H1 (cell line): ENCODE data around the gene ADAM12. TPM values are rescaled to one million over a fixed set of nuclear protein-coding genes. Genes with fewer than 3 reads are reported as not detected.

Source experiments
- SIRT6 ChIP-seq: IDR thresholded peaks from one replicate; pipeline ENCODE4 v1.7.1; 2012; ENCODE audit warnings: low read length, inconsistent platforms
- polyA plus RNA-seq, 7 experiments: library from polyadenylated mRNA; depleted of rRNA in 3 of 7; stranded (reverse) in 5 of 7; unstranded in 2 of 7; fragments of >200 nt in 5 of 7; fragments of 200-250 nt in 2 of 7; gene quantifications; 1 replicate in 5 of 7; 2 replicates in 1 of 7; 4 replicates in 1 of 7; pipeline versions ENCODE4 v1.2.1 to v1.2.3, GENCODE V29; 2011 to 2013; ENCODE audit warnings: missing spikeins in 2 of 7, mixed read lengths in 2 of 7
- total RNA-seq: library from RNA; stranded (reverse); fragmentation: NEBNext Ultra II Directional; extraction: Animal tissue kit (Norgen Biotek cat#: 25700); gene quantifications from 2 replicates; pipeline ENCODE4 v1.2.1, GENCODE V29; 2021

ADAM12 gene
- total and polyA plus RNA-seq, 2 of the 8 experiments (the other 6 are each of a cell fraction or from before 2014, with no cell fraction given) = 0.07 to 0.17 TPM

DNA sequence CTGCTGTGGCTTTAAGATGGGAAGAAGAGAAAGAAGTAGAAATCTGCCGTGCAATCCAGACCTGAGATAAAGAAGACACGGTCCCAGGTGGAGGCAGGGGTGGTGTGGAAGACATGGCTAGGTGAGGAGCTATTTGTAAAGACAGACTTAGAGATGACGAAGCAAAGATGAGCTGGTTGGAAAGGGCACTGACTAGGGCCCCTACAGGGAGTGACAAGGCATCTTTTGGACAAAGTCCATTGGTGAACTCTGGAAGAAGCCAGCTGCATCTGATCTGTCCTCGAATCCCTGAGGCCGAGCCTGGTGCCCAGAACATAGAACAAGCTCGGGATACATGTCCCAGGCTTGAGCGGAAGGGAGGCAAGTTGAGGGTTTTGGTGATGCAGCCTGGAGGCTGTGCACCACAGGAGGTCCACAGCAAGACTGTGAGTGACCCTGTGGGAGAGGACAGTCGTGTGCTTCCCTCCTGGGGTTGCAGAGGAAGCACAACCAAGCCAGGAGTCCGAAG is 191.2 kb downstream of the ADAM12 start (continued):
- TF ChIP-seq SIRT6 = no peak
- TF ChIP-seq, all 59 proteins: peak for 0
